H9 (cell line): ENCODE results near the gene MIEF2. TPM values are rescaled to one million over a fixed set of nuclear protein-coding genes. Genes with fewer than 3 reads are reported as not detected.

Source experiments
- DNase-seq: peaks from one replicate; pipeline ENCODE4 v3.0.0-alpha.2; 2017
- H2AFZ ChIP-seq: one replicate; pipeline ENCODE4 v1.6.1; 2013; ENCODE audit warnings: mild to moderate bottlenecking, low read length, control low read depth, moderate library complexity
- H2AK5ac ChIP-seq: 2 replicates; pipeline ENCODE4 v1.6.1; 2013; ENCODE audit warnings: low read length, control low read depth, mixed read lengths; ENCODE audit not compliant: insufficient read length
- H2BK120ac ChIP-seq: one replicate; pipeline ENCODE4 v1.6.1; 2013; ENCODE audit warnings: low read depth, mild to moderate bottlenecking, low read length, control low read depth, inconsistent platforms; ENCODE audit not compliant: poor library complexity, severe bottlenecking
- H2BK12ac ChIP-seq: 2 replicates; pipeline ENCODE4 v1.6.1; 2013; ENCODE audit warnings: low read length, control low read depth, mixed read lengths, low read depth; ENCODE audit not compliant: insufficient read length
- H2BK15ac ChIP-seq: 2 replicates; pipeline ENCODE4 v1.6.1; 2013; ENCODE audit warnings: low read depth, low read length, control low read depth
- H2BK20ac ChIP-seq: one replicate; pipeline ENCODE4 v1.6.1; 2013; ENCODE audit warnings: low read depth, mild to moderate bottlenecking, low read length, control low read depth, inconsistent platforms; ENCODE audit not compliant: poor library complexity, severe bottlenecking
- H2BK5ac ChIP-seq: 2 replicates; pipeline ENCODE4 v1.6.1; 2013; ENCODE audit warnings: low read length, control low read depth, mixed read lengths; ENCODE audit not compliant: insufficient read length
- H3K14ac ChIP-seq: 2 replicates; pipeline ENCODE4 v1.6.1; 2013; ENCODE audit warnings: low read length, control low read depth; ENCODE audit not compliant: insufficient read depth
- H3K18ac ChIP-seq: 2 replicates; pipeline ENCODE4 v1.6.1; 2013; ENCODE audit warnings: low read depth, mild to moderate bottlenecking, mixed read lengths, low read length, control low read depth; ENCODE audit not compliant: insufficient read length
- H3K23ac ChIP-seq: 2 replicates; pipeline ENCODE4 v1.6.1; 2013; ENCODE audit warnings: low read length, control low read depth, mixed read lengths, low read depth; ENCODE audit not compliant: insufficient read length
- H3K23me2 ChIP-seq: 2 replicates; pipeline ENCODE4 v1.6.1; 2013; ENCODE audit warnings: low read depth, mild to moderate bottlenecking, mixed read lengths, low read length, control low read depth; ENCODE audit not compliant: insufficient read length, poor library complexity, severe bottlenecking
- H3K27ac ChIP-seq: 2 replicates; pipeline ENCODE4 v1.5.1; 2013; ENCODE audit warnings: low read length, control low read depth, mixed read lengths, low read depth; ENCODE audit not compliant: insufficient read length
- H3K27me3 ChIP-seq: 2 replicates; pipeline ENCODE4 v1.6.1; 2013; ENCODE audit warnings: low read length, control low read depth, inconsistent platforms; ENCODE audit not compliant: insufficient read depth
- H3K4ac ChIP-seq: 2 replicates; pipeline ENCODE4 v1.6.1; 2013; ENCODE audit warnings: low read depth, mild to moderate bottlenecking, control low read depth, inconsistent platforms, low read length, moderate library complexity
- H3K4me1 ChIP-seq: 2 replicates; pipeline ENCODE4 v1.6.1; 2013; ENCODE audit warnings: low read length, control low read depth, inconsistent platforms; ENCODE audit not compliant: insufficient read depth
- H3K4me2 ChIP-seq: 2 replicates; pipeline ENCODE4 v1.6.1; 2013; ENCODE audit warnings: low read length, control low read depth, mixed read lengths; ENCODE audit not compliant: insufficient read length, insufficient read depth
- H3K56ac ChIP-seq: 2 replicates; pipeline ENCODE4 v1.6.1; 2013; ENCODE audit warnings: low read depth, mild to moderate bottlenecking, mixed read lengths, low read length, control low read depth; ENCODE audit not compliant: insufficient read length
- H3K79me1 ChIP-seq: 2 replicates; pipeline ENCODE4 v1.6.1; 2013; ENCODE audit warnings: low read depth, mild to moderate bottlenecking, moderate library complexity, low read length, control low read depth, inconsistent platforms; ENCODE audit not compliant: insufficient read depth, poor library complexity, severe bottlenecking
- H3K79me2 ChIP-seq: 2 replicates; pipeline ENCODE4 v1.6.1; 2013; ENCODE audit warnings: low read length, control low read depth, inconsistent platforms; ENCODE audit not compliant: insufficient read depth
- H3K9ac ChIP-seq: 2 replicates; pipeline ENCODE4 v1.6.1; 2013; ENCODE audit warnings: low read length, control low read depth, mixed read lengths; ENCODE audit not compliant: insufficient read length; ENCODE audit errors: extremely low read depth
- H3K9me3 ChIP-seq: one replicate; pipeline ENCODE4 v1.6.1; 2013; ENCODE audit warnings: low read depth, low read length, inconsistent platforms; ENCODE audit not compliant: control insufficient read depth
- H3T11ph ChIP-seq: one replicate; pipeline ENCODE4 v1.6.1; 2013; ENCODE audit warnings: mild to moderate bottlenecking, low read length, control low read depth, inconsistent platforms
- H4K20me1 ChIP-seq: one replicate; pipeline ENCODE4 v1.6.1; 2013; ENCODE audit not compliant: control insufficient read depth, insufficient read length, insufficient read depth
- H4K5ac ChIP-seq: 2 replicates; pipeline ENCODE4 v1.6.1; 2013; ENCODE audit warnings: low read depth, mild to moderate bottlenecking, mixed read lengths, low read length, control low read depth; ENCODE audit not compliant: insufficient read length
- H4K8ac ChIP-seq: replicated peaks from 2 replicates; pipeline ENCODE4 v1.6.1; 2013; ENCODE audit warnings: low read length, control low read depth, mixed read lengths, low read depth; ENCODE audit not compliant: insufficient read length
- H4K91ac ChIP-seq: 2 replicates; pipeline ENCODE4 v1.6.1; 2013; ENCODE audit warnings: low read depth, mild to moderate bottlenecking, moderate library complexity, mixed read lengths, low read length, control low read depth; ENCODE audit not compliant: insufficient read length
- H3K27ac Mint-ChIP-seq, 3 experiments: 2 replicates in 2 of 3; 3 replicates in 1 of 3; pipeline ENCODE4 v1.8.0; 2020 to 2021; ENCODE audit warnings: mixed read lengths in 3 of 3, mild to moderate bottlenecking in 1 of 3, moderate library complexity in 1 of 3
- H3K27me3 Mint-ChIP-seq: 2 replicates; pipeline ENCODE4 v1.8.0; 2021; ENCODE audit warnings: low read depth, mild to moderate bottlenecking, moderate library complexity, mixed read lengths
- H3K36me3 Mint-ChIP-seq, 3 experiments: 2 replicates in 2 of 3; 3 replicates in 1 of 3; pipeline ENCODE4 v1.8.0; 2020 to 2021; ENCODE audit warnings: low read depth in 3 of 3, mixed read lengths in 3 of 3; ENCODE audit not compliant: insufficient read depth in 1 of 3
- H3K4me1 Mint-ChIP-seq, 2 experiments: 2 replicates each; pipeline ENCODE4 v1.8.0; 2020; ENCODE audit warnings: mixed read lengths in 2 of 2
- H3K4me3 Mint-ChIP-seq, 2 experiments: 2 replicates in 1 of 2; 3 replicates in 1 of 2; pipeline ENCODE4 v1.8.0; 2020 to 2021; ENCODE audit warnings: mild to moderate bottlenecking in 2 of 2, mixed read lengths in 2 of 2, moderate library complexity in 1 of 2
- H3K9me3 Mint-ChIP-seq, 2 experiments: 2 replicates in 1 of 2; 3 replicates in 1 of 2; pipeline ENCODE4 v1.8.0; 2020; ENCODE audit warnings: mild to moderate bottlenecking in 2 of 2, mixed read lengths in 2 of 2, moderate library complexity in 1 of 2
- CTCF ChIP-seq: fragments of 200-600 bp; sonication (generic); conservative IDR thresholded peaks from 3 replicates; pipeline ENCODE4 v1.8.0; 2021; ENCODE audit warnings: antibody characterized with exemption, mild to moderate bottlenecking
- WGBS: extraction: QIAGEN DNeasy Blood & Tissue Kit; methylation state at CpG from one replicate; pipeline ENCODE4 v1.1.7; 2013; ENCODE audit warnings: missing lambda C conversion rate, low lambda C conversion rate, mixed read lengths; ENCODE audit not compliant: insufficient read length; ENCODE audit errors: extremely low coverage; 5-methylcytosine and 5-hydroxymethylcytosine counted together
- total RNA-seq: library from RNA; stranded (reverse); gene quantifications from 2 replicates; pipeline ENCODE4 v1.2.1, GENCODE V29; 2021

MIEF2 gene
- total RNA-seq, 1 experiment from 2014 or later: 10.3 TPM

- Histone ChIP-seq H3K27ac (no peak overlapping the region), H3K56ac (no peak overlapping the region), H3K4me2 (no peak overlapping the region), H4K91ac (no peak overlapping the region), H2BK120ac (no peak overlapping the region), H3K23ac (no peak overlapping the region), H3K18ac (no peak overlapping the region), H2AK5ac (no peak overlapping the region), H2BK20ac (no peak overlapping the region), H3K79me2 (peaks cover 25% of the 10 kb centered on the region; the same call in 1 of the 2 replicates), H3K4me1 (no peaks in the 10 kb centered on the region), H3K4ac (no peak overlapping the region), H2AFZ (no peak overlapping the region), H3K9me3 (no peaks in the 10 kb centered on the region), H3K9ac (no peak overlapping the region), H2BK5ac (no peak overlapping the region), H3T11ph (no peak overlapping the region), H3K27me3 (no peaks in the 10 kb centered on the region), H2BK12ac (no peak overlapping the region), H4K20me1 (no peaks in the 10 kb centered on the region), H3K14ac (no peak overlapping the region; the same call in 1 of the 2 replicates), H4K8ac (no peak overlapping the region), H4K5ac (no peak overlapping the region), H3K23me2 (peaks cover 3% of the 10 kb centered on the region), H2BK15ac (no peak overlapping the region), H3K79me1 (peaks cover 9% of the 10 kb centered on the region)
- no peaks in the 10 kb centered on the region for H3K9me3 Mint-ChIP-seq
- H3K27ac Mint-ChIP-seq: peak overlapping the region in 2 of 3 experiments; percentile 48 to 65; a peak in 2 of 7 replicates
- TF ChIP-seq CTCF: no peak
- WGBS: no CpG with 5 or more reads among the region's 9 CpGs
- DNase-seq: no peak
- peaks cover 14 to 36% (median 35%) of the 10 kb centered on the region in 3 experiments; a peak in 6 of 7 replicates for H3K36me3 Mint-ChIP-seq
- H3K4me1 Mint-ChIP-seq: peaks cover 14 to 22% of the 10 kb centered on the region in 2 experiments
- no peak overlapping the region for H3K4me3 Mint-ChIP-seq
- no peaks in the 10 kb centered on the region for H3K27me3 Mint-ChIP-seq
These were observed 29.3 kb upstream of the MIEF2 start for GRCh38 chr17:18231164-18231563.
